ENCODE results near the gene ZRANB3.

DNA sequence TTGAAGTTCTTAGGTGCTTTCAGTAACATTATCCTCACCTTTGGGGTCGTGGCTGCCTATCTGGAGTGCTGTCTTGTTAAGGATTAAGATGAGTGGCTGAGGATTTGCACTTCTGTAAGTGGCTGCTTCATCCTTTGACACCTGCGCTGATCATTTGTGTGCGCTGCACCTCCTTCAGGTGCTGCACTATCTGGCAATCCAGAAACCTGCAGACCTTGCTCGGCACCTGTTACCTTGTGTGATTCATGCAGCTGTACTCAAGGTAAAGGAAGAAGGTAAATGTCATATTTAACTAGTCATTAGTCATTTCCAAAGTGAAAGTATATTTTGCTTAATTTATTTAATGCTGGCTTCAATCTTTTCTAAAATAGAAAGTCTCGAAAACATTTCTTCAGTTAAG lies 368.6 kb downstream of the ZRANB3 start:
- TF ChIP-seq, protein P1, sequence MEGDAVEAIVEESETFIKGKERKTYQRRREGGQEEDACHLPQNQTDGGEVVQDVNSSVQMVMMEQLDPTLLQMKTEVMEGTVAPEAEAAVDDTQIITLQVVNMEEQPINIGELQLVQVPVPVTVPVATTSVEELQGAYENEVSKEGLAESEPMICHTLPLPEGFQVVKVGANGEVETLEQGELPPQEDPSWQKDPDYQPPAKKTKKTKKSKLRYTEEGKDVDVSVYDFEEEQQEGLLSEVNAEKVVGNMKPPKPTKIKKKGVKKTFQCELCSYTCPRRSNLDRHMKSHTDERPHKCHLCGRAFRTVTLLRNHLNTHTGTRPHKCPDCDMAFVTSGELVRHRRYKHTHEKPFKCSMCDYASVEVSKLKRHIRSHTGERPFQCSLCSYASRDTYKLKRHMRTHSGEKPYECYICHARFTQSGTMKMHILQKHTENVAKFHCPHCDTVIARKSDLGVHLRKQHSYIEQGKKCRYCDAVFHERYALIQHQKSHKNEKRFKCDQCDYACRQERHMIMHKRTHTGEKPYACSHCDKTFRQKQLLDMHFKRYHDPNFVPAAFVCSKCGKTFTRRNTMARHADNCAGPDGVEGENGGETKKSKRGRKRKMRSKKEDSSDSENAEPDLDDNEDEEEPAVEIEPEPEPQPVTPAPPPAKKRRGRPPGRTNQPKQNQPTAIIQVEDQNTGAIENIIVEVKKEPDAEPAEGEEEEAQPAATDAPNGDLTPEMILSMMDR (IDR thresholded peaks at IDR 0.05 in 8 of 11, conservative IDR thresholded peaks at IDR 0.05 in 3 of 11), result no peak
- no peak for TF ChIP-seq POLR2A (IDR thresholded peaks at IDR 0.05)

All from spleen (tissue), 7 donors.